H9 (cell line): Measurements from ENCODE around the gene NCS1. TPM values are rescaled to one million over a fixed set of nuclear protein-coding genes. Genes with fewer than 3 reads are reported as not detected.
A peak's percentile ranks its signal among the peaks of the same experiment; 100 is the strongest.

Experiments used
- DNase-seq: peaks from one replicate; pipeline ENCODE4 v3.0.0-alpha.2; 2017
- H2AFZ ChIP-seq: one replicate; pipeline ENCODE4 v1.6.1; 2013; ENCODE audit warnings: mild to moderate bottlenecking, low read length, control low read depth, moderate library complexity
- H2AK5ac ChIP-seq: 2 replicates; pipeline ENCODE4 v1.6.1; 2013; ENCODE audit warnings: low read length, control low read depth, mixed read lengths; ENCODE audit not compliant: insufficient read length
- H2BK120ac ChIP-seq: one replicate; pipeline ENCODE4 v1.6.1; 2013; ENCODE audit warnings: low read depth, mild to moderate bottlenecking, low read length, control low read depth, inconsistent platforms; ENCODE audit not compliant: poor library complexity, severe bottlenecking
- H2BK12ac ChIP-seq: 2 replicates; pipeline ENCODE4 v1.6.1; 2013; ENCODE audit warnings: low read length, control low read depth, mixed read lengths, low read depth; ENCODE audit not compliant: insufficient read length
- H2BK15ac ChIP-seq: 2 replicates; pipeline ENCODE4 v1.6.1; 2013; ENCODE audit warnings: low read depth, low read length, control low read depth
- H2BK20ac ChIP-seq: one replicate; pipeline ENCODE4 v1.6.1; 2013; ENCODE audit warnings: low read depth, mild to moderate bottlenecking, low read length, control low read depth, inconsistent platforms; ENCODE audit not compliant: poor library complexity, severe bottlenecking
- H2BK5ac ChIP-seq: 2 replicates; pipeline ENCODE4 v1.6.1; 2013; ENCODE audit warnings: low read length, control low read depth, mixed read lengths; ENCODE audit not compliant: insufficient read length
- H3K14ac ChIP-seq: 2 replicates; pipeline ENCODE4 v1.6.1; 2013; ENCODE audit warnings: low read length, control low read depth; ENCODE audit not compliant: insufficient read depth
- H3K18ac ChIP-seq: 2 replicates; pipeline ENCODE4 v1.6.1; 2013; ENCODE audit warnings: low read depth, mild to moderate bottlenecking, mixed read lengths, low read length, control low read depth; ENCODE audit not compliant: insufficient read length
- H3K23ac ChIP-seq: 2 replicates; pipeline ENCODE4 v1.6.1; 2013; ENCODE audit warnings: low read length, control low read depth, mixed read lengths, low read depth; ENCODE audit not compliant: insufficient read length
- H3K23me2 ChIP-seq: 2 replicates; pipeline ENCODE4 v1.6.1; 2013; ENCODE audit warnings: low read depth, mild to moderate bottlenecking, mixed read lengths, low read length, control low read depth; ENCODE audit not compliant: insufficient read length, poor library complexity, severe bottlenecking
- H3K27ac ChIP-seq: 2 replicates; pipeline ENCODE4 v1.5.1; 2013; ENCODE audit warnings: low read length, control low read depth, mixed read lengths, low read depth; ENCODE audit not compliant: insufficient read length
- H3K27me3 ChIP-seq: 2 replicates; pipeline ENCODE4 v1.6.1; 2013; ENCODE audit warnings: low read length, control low read depth, inconsistent platforms; ENCODE audit not compliant: insufficient read depth
- H3K4ac ChIP-seq: 2 replicates; pipeline ENCODE4 v1.6.1; 2013; ENCODE audit warnings: low read depth, mild to moderate bottlenecking, control low read depth, inconsistent platforms, low read length, moderate library complexity
- H3K4me1 ChIP-seq: 2 replicates; pipeline ENCODE4 v1.6.1; 2013; ENCODE audit warnings: low read length, control low read depth, inconsistent platforms; ENCODE audit not compliant: insufficient read depth
- H3K4me2 ChIP-seq: 2 replicates; pipeline ENCODE4 v1.6.1; 2013; ENCODE audit warnings: low read length, control low read depth, mixed read lengths; ENCODE audit not compliant: insufficient read length, insufficient read depth
- H3K56ac ChIP-seq: 2 replicates; pipeline ENCODE4 v1.6.1; 2013; ENCODE audit warnings: low read depth, mild to moderate bottlenecking, mixed read lengths, low read length, control low read depth; ENCODE audit not compliant: insufficient read length
- H3K79me1 ChIP-seq: 2 replicates; pipeline ENCODE4 v1.6.1; 2013; ENCODE audit warnings: low read depth, mild to moderate bottlenecking, moderate library complexity, low read length, control low read depth, inconsistent platforms; ENCODE audit not compliant: insufficient read depth, poor library complexity, severe bottlenecking
- H3K79me2 ChIP-seq: 2 replicates; pipeline ENCODE4 v1.6.1; 2013; ENCODE audit warnings: low read length, control low read depth, inconsistent platforms; ENCODE audit not compliant: insufficient read depth
- H3K9ac ChIP-seq: 2 replicates; pipeline ENCODE4 v1.6.1; 2013; ENCODE audit warnings: low read length, control low read depth, mixed read lengths; ENCODE audit not compliant: insufficient read length; ENCODE audit errors: extremely low read depth
- H3K9me3 ChIP-seq: one replicate; pipeline ENCODE4 v1.6.1; 2013; ENCODE audit warnings: low read depth, low read length, inconsistent platforms; ENCODE audit not compliant: control insufficient read depth
- H3T11ph ChIP-seq: one replicate; pipeline ENCODE4 v1.6.1; 2013; ENCODE audit warnings: mild to moderate bottlenecking, low read length, control low read depth, inconsistent platforms
- H4K20me1 ChIP-seq: one replicate; pipeline ENCODE4 v1.6.1; 2013; ENCODE audit not compliant: control insufficient read depth, insufficient read length, insufficient read depth
- H4K5ac ChIP-seq: 2 replicates; pipeline ENCODE4 v1.6.1; 2013; ENCODE audit warnings: low read depth, mild to moderate bottlenecking, mixed read lengths, low read length, control low read depth; ENCODE audit not compliant: insufficient read length
- H4K8ac ChIP-seq: replicated peaks from 2 replicates; pipeline ENCODE4 v1.6.1; 2013; ENCODE audit warnings: low read length, control low read depth, mixed read lengths, low read depth; ENCODE audit not compliant: insufficient read length
- H4K91ac ChIP-seq: 2 replicates; pipeline ENCODE4 v1.6.1; 2013; ENCODE audit warnings: low read depth, mild to moderate bottlenecking, moderate library complexity, mixed read lengths, low read length, control low read depth; ENCODE audit not compliant: insufficient read length
- H3K27ac Mint-ChIP-seq, 3 experiments: 2 replicates in 2 of 3; 3 replicates in 1 of 3; pipeline ENCODE4 v1.8.0; 2020 to 2021; ENCODE audit warnings: mixed read lengths in 3 of 3, mild to moderate bottlenecking in 1 of 3, moderate library complexity in 1 of 3
- H3K27me3 Mint-ChIP-seq: 2 replicates; pipeline ENCODE4 v1.8.0; 2021; ENCODE audit warnings: low read depth, mild to moderate bottlenecking, moderate library complexity, mixed read lengths
- H3K36me3 Mint-ChIP-seq, 3 experiments: 2 replicates in 2 of 3; 3 replicates in 1 of 3; pipeline ENCODE4 v1.8.0; 2020 to 2021; ENCODE audit warnings: low read depth in 3 of 3, mixed read lengths in 3 of 3; ENCODE audit not compliant: insufficient read depth in 1 of 3
- H3K4me1 Mint-ChIP-seq, 2 experiments: 2 replicates each; pipeline ENCODE4 v1.8.0; 2020; ENCODE audit warnings: mixed read lengths in 2 of 2
- H3K4me3 Mint-ChIP-seq, 2 experiments: 2 replicates in 1 of 2; 3 replicates in 1 of 2; pipeline ENCODE4 v1.8.0; 2020 to 2021; ENCODE audit warnings: mild to moderate bottlenecking in 2 of 2, mixed read lengths in 2 of 2, moderate library complexity in 1 of 2
- H3K9me3 Mint-ChIP-seq, 2 experiments: 2 replicates in 1 of 2; 3 replicates in 1 of 2; pipeline ENCODE4 v1.8.0; 2020; ENCODE audit warnings: mild to moderate bottlenecking in 2 of 2, mixed read lengths in 2 of 2, moderate library complexity in 1 of 2
- WGBS: extraction: QIAGEN DNeasy Blood & Tissue Kit; methylation state at CpG from one replicate; pipeline ENCODE4 v1.1.7; 2013; ENCODE audit warnings: missing lambda C conversion rate, low lambda C conversion rate, mixed read lengths; ENCODE audit not compliant: insufficient read length; ENCODE audit errors: extremely low coverage; 5-methylcytosine and 5-hydroxymethylcytosine counted together
- total RNA-seq: library from RNA; stranded (reverse); gene quantifications from 2 replicates; pipeline ENCODE4 v1.2.1, GENCODE V29; 2021
- TF ChIP-seq, protein P1 (sequence below): fragments of 200-600 bp; sonication (generic); conservative IDR thresholded peaks from 3 replicates; pipeline ENCODE4 v1.8.0; 2021; ENCODE audit warnings: antibody characterized with exemption, mild to moderate bottlenecking

Gene NCS1
- total RNA-seq, 1 experiment from 2014 or later = 38.1 TPM

GRCh38 chr9:130200038-130200849 is 28.0 kb downstream of the NCS1 start:
- Histone ChIP-seq H4K91ac (no peak overlapping the region), H3T11ph (no peak overlapping the region), H2AK5ac (no peak overlapping the region), H3K14ac (no peak overlapping the region), H3K79me1 (no peaks in the 10 kb centered on the region), H4K20me1 (no peaks in the 10 kb centered on the region), H2BK120ac (no peak overlapping the region), H3K4me2 (no peak overlapping the region), H2BK12ac (no peak overlapping the region), H2BK5ac (no peak overlapping the region), H3K23me2 (no peaks in the 10 kb centered on the region), H4K8ac (no peak overlapping the region), H3K4me1 (no peaks in the 10 kb centered on the region), H3K27me3 (no peaks in the 10 kb centered on the region), H3K27ac (no peak overlapping the region), H2BK20ac (no peak overlapping the region), H3K56ac (no peak overlapping the region), H3K9me3 (no peaks in the 10 kb centered on the region), H3K23ac (no peak overlapping the region), H2BK15ac (no peak overlapping the region), H4K5ac (no peak overlapping the region), H3K79me2 (peaks cover 2% of the 10 kb centered on the region; the same call in 1 of the 2 replicates), H3K18ac (no peak overlapping the region), H2AFZ (no peak overlapping the region), H3K9ac (no peak overlapping the region), H3K4ac (no peak overlapping the region)
- Mint-ChIP-seq H3K4me1 (peaks cover 10 to 13% of the 10 kb centered on the region in 2 experiments), H3K4me3 (no peak overlapping the region), H3K27ac (peak overlapping the region in 2 of 3 experiments; percentile 20 to 49; a peak in 1 of 7 replicates), H3K36me3 (peaks cover 0 to 2% (median 0%) of the 10 kb centered on the region in 3 experiments; a peak in 2 of 7 replicates), H3K9me3 (no peaks in the 10 kb centered on the region), H3K27me3 (no peaks in the 10 kb centered on the region; the same call in none of the 2 replicates)
- DNase-seq = no peak
- TF ChIP-seq, protein P1, sequence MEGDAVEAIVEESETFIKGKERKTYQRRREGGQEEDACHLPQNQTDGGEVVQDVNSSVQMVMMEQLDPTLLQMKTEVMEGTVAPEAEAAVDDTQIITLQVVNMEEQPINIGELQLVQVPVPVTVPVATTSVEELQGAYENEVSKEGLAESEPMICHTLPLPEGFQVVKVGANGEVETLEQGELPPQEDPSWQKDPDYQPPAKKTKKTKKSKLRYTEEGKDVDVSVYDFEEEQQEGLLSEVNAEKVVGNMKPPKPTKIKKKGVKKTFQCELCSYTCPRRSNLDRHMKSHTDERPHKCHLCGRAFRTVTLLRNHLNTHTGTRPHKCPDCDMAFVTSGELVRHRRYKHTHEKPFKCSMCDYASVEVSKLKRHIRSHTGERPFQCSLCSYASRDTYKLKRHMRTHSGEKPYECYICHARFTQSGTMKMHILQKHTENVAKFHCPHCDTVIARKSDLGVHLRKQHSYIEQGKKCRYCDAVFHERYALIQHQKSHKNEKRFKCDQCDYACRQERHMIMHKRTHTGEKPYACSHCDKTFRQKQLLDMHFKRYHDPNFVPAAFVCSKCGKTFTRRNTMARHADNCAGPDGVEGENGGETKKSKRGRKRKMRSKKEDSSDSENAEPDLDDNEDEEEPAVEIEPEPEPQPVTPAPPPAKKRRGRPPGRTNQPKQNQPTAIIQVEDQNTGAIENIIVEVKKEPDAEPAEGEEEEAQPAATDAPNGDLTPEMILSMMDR = no peak
- no CpG with 5 or more reads among the region's 17 CpGs for WGBS
